Adrenal gland (tissue), 12 donors: ENCODE data around the gene MGRN1. TPM values are rescaled to one million over a fixed set of nuclear protein-coding genes. Genes with fewer than 3 reads are reported as not detected.

Experiments used
- DNase-seq, 7 donors: peaks; one replicate each; pipeline ENCODE4 v3.0.0-alpha.2; 2019 to 2020
- H3K27ac ChIP-seq, 5 donors: fragments of 200-600 bp; sonication (generic) in 4 of 5; 1 replicate in 3 of 5; 2 replicates in 2 of 5; pipeline versions ENCODE4 v1.5.1 to v1.8.0; 2016 to 2020; ENCODE audit warnings: mild to moderate bottlenecking in 1 of 5
- H3K27me3 ChIP-seq: fragments of 200-600 bp; 2 replicates; pipeline ENCODE4 v1.8.0; 2021
- H3K36me3 ChIP-seq, 2 donors: fragments of 200-600 bp; replicated peaks in 1 of 2; 1 replicate in 1 of 2; 2 replicates in 1 of 2; pipeline versions ENCODE4 v1.5.1 to v1.8.0; 2018 to 2022
- H3K4me1 ChIP-seq, 2 donors: fragments of 200-600 bp; replicated peaks in 1 of 2; 1 replicate in 1 of 2; 2 replicates in 1 of 2; pipeline versions ENCODE4 v1.5.1 to v1.8.0; 2018 to 2021
- H3K4me3 ChIP-seq, 4 donors: fragments of 200-600 bp; sonication (generic) in 3 of 4; one replicate each; pipeline ENCODE4 v1.5.1; 2016 to 2018
- H3K9me3 ChIP-seq, 3 donors: fragments of 200-600 bp; sonication (generic) in 1 of 3; replicated peaks in 1 of 3; 1 replicate in 2 of 3; 2 replicates in 1 of 3; pipeline versions ENCODE4 v1.5.1 to v1.8.0; 2016 to 2021
- CTCF ChIP-seq, 6 experiments: fragments of 450-650 bp in 4 of 6; fragments of 200-600 bp in 2 of 6; sonication (generic) in 1 of 6; IDR thresholded peaks; 1 replicate in 5 of 6; 2 replicates in 1 of 6; pipeline versions ENCODE4 v1.5.1 to v1.8.0; 2016 to 2021; ENCODE audit warnings: antibody characterized with exemption in 6 of 6, mild to moderate bottlenecking in 2 of 6, moderate library complexity in 1 of 6
- POLR2A ChIP-seq, 2 donors: fragments of 450-650 bp; IDR thresholded peaks; one replicate each; pipeline ENCODE4 v1.6.1; 2017; ENCODE audit warnings: antibody characterized with exemption in 2 of 2, mild to moderate bottlenecking in 2 of 2, moderate library complexity in 1 of 2
- WGBS, 4 donors: extraction: QIAGEN DNeasy Blood & Tissue Kit in 2 of 4; methylation state at CpG; one replicate each; pipeline versions ENCODE4 v1.1.5 to v1.1.7; 2013 to 2017; 5-methylcytosine and 5-hydroxymethylcytosine counted together
- intact Hi-C, 2 donors: fragments of 100-400 bp; cut with DNase I; formaldehyde crosslinking; loops; one replicate each; pipeline versions ENCODE4 v1.14.1 to v1.15.0; 2022 to 2023
- polyA plus RNA-seq, 3 donors: library from polyadenylated mRNA; stranded (reverse); fragments of 200-250 nt in 2 of 3; fragments of 350-450 nt in 1 of 3; fragmentation: Illumina TruSeq in 1 of 3; extraction: RNeasy Lipid Tissue Mini Kit (QIAGEN cat#74804) in 1 of 3; gene quantifications; one replicate each; pipeline ENCODE4 v1.2.3, GENCODE V29; 2013 to 2014
- total RNA-seq, 9 donors: library from RNA; depleted of rRNA in 4 of 9; stranded (reverse); fragments of >200 nt in 4 of 9; fragments of 120-200 nt in 1 of 9; fragmentation: NEBNext Ultra II Directional in 1 of 9; extraction: Animal tissue kit (Norgen Biotek cat#: 25700) in 1 of 9; gene quantifications; one replicate each; pipeline versions ENCODE4 v1.1.0 to v1.2.4, GENCODE V29; 2013 to 2023
- donor health status: healthy with polysubstance abuse.
- donor health status: Bipolar disorder and iron deficiency.
- donor health status: DM: yes; HTN: yes; CAD: no.
- donor health status: DM: no; HTN: no; CAD: no.
- donor health status: DM: no; HTN: no; CAD: no.
- donor health status: DM: yes; HTN: yes; CAD: no.

Gene MGRN1
- total and polyA plus RNA-seq, 12 donors, result 17.5 to 94.1 (median 58.4) TPM

- intact Hi-C loops, result no loop called here
- 81 to 96% (median 86%) methylated on average over 8 of the region's 8 CpGs for WGBS, 4 donors
- H3K4me3 ChIP-seq, result no peak overlapping the region
- H3K4me1 ChIP-seq, result peaks cover 0 to 11% of the 10 kb centered on the region in 2 donors
- no peaks in the 10 kb centered on the region for H3K27me3 ChIP-seq
- no peak for DNase-seq
- no peaks in the 10 kb centered on the region for H3K9me3 ChIP-seq
- no peaks in the 10 kb centered on the region for H3K36me3 ChIP-seq
- TF ChIP-seq POLR2A (IDR thresholded peaks at IDR 0.05) (no peak), CTCF (IDR thresholded peaks at IDR 0.05) (no peak)
- no peak overlapping the region for H3K27ac ChIP-seq
These were observed 25.1 kb upstream of the MGRN1 start for GRCh38 chr16:4599545-4599944.

DNA sequence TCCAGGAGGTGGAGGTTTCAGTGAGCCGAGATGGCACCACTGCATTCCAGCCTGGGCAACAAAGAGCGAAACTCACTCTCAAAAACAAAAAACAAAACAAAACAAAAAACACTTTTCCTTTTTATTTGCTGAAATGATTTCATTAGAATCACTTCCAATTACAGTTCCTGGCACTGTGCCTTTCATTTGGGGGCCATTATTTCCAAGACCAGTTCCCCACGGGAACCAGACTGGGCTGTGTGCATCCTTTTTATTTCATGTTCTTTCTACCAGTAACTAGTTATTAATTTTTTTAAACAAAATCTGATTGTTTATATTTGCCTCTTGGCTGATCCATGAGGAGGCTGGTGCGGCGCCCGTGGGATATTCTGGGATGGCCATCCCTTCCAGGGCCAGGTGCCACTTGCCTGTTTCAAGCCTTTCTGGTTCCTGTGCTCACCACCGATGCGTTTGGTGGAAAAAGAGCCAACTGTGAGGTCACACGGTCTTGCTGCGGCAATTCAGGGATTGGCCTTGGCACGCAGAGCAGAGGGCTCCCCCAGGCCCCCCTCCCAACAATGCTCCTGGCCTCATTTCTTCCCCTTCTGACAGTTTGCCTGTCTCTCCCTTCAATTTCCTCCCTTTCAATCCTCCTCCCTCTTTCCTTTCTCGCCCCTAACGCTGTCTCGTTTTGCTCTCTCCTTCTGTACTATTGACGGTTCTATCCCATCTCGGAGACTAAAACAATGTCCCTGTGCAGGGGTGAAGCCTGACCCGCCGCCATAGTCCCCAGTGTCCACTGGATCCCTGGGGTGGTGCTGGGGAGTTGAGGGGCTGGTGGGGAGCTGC, 23.4 kb upstream of the MGRN1 start:
- Histone ChIP-seq H3K9me3 (no peaks in the 10 kb centered on the region), H3K4me1 (peaks cover 0 to 11% of the 10 kb centered on the region in 2 donors), H3K36me3 (no peaks in the 10 kb centered on the region), H3K4me3 (peak overlapping the region in 1 of 4 donors; percentile 20), H3K27ac (no peak overlapping the region), H3K27me3 (no peaks in the 10 kb centered on the region)
- intact Hi-C loops, result no loop called here
- peak; percentile 70 to 86 (median 80) for DNase-seq
- TF ChIP-seq CTCF (IDR thresholded peaks at IDR 0.05), result no peak
- TF ChIP-seq POLR2A (IDR thresholded peaks at IDR 0.05), result no peak
- WGBS, 4 donors, result 19 to 26% (median 24%) methylated on average over 18 of the region's 18 CpGs

- no peak overlapping the region for H3K4me3 ChIP-seq
These were observed 22.8 kb upstream of the MGRN1 start for GRCh38 chr16:4601864-4602186.

GRCh38 chr16:4602331-4602730, 22.3 kb upstream of the MGRN1 start:
- TF ChIP-seq POLR2A (IDR thresholded peaks at IDR 0.05), result no peak
- no peak for TF ChIP-seq CTCF (IDR thresholded peaks at IDR 0.05)
- intact Hi-C loops, result no loop called here
- 66 to 83% (median 74%) methylated on average over 1 to 8 of the region's 8 CpGs for WGBS, 4 donors
- DNase-seq, result no peak
- Histone ChIP-seq H3K4me3 (no peak overlapping the region), H3K9me3 (no peaks in the 10 kb centered on the region), H3K27ac (no peak overlapping the region), H3K27me3 (no peaks in the 10 kb centered on the region), H3K4me1 (peaks cover 0 to 11% of the 10 kb centered on the region in 2 donors), H3K36me3 (no peaks in the 10 kb centered on the region)

More at GRCh38 chr16:4601864-4602186, 22.8 kb upstream of the MGRN1 start:
- H3K27me3 ChIP-seq, result no peaks in the 10 kb centered on the region
- H3K27ac ChIP-seq, result no peak overlapping the region
- H3K9me3 ChIP-seq, result no peaks in the 10 kb centered on the region
- H3K36me3 ChIP-seq, result no peaks in the 10 kb centered on the region
- 43 to 63% (median 58%) methylated on average over 3 to 6 of the region's 6 CpGs for WGBS, 4 donors
- TF ChIP-seq POLR2A (IDR thresholded peaks at IDR 0.05) (no peak), CTCF (IDR thresholded peaks at IDR 0.05) (no peak)
- intact Hi-C loops, result no loop called here
- DNase-seq, result no peak
- peaks cover 0 to 11% of the 10 kb centered on the region in 2 donors for H3K4me1 ChIP-seq
